ENCODE data around the gene SLIT3.

The SLIT3 gene

GRCh38 chr5:168705321-168705720, 595.6 kb downstream of the SLIT3 start:
- Histone ChIP-seq H3K4me1 (ENCODE audit: insufficient read depth, low read length) (no peaks in the 10 kb centered on the region), H3K27ac (ENCODE audit: low read depth, low read length) (no peak overlapping the region), H3K4me3 (ENCODE audit: low read length) (no peak overlapping the region), H3K9me3 (ENCODE audit: insufficient read depth, low read depth, low read length) (no peaks in the 10 kb centered on the region), H3K9ac (ENCODE audit: low read depth, low read length) (no peak overlapping the region), H3K36me3 (ENCODE audit: insufficient read depth, low read length) (no peaks in the 10 kb centered on the region), H3K27me3 (ENCODE audit: insufficient read depth, low read length) (peaks cover 3% of the 10 kb centered on the region; the same call in 1 of the 2 replicates)
- 96% methylated on average over 1 of the region's 1 CpG for WGBS

- H3K9ac ChIP-seq (ENCODE audit: low read depth, low read length): no peak overlapping the region
- H3K36me3 ChIP-seq (ENCODE audit: insufficient read depth, low read length): no peaks in the 10 kb centered on the region
- 94% methylated on average over 2 of the region's 2 CpGs for WGBS
- no peaks in the 10 kb centered on the region for H3K9me3 ChIP-seq (ENCODE audit: insufficient read depth, low read depth, low read length)
- no peak overlapping the region for H3K4me3 ChIP-seq (ENCODE audit: low read length)
- H3K4me1 ChIP-seq (ENCODE audit: insufficient read depth, low read length): no peaks in the 10 kb centered on the region
- no peak overlapping the region for H3K27ac ChIP-seq (ENCODE audit: low read depth, low read length)
- H3K27me3 ChIP-seq (ENCODE audit: insufficient read depth, low read length): peaks cover 3% of the 10 kb centered on the region; the same call in 1 of the 2 replicates
Measured at GRCh38 chr5:168702511-168702910, 598.4 kb downstream of the SLIT3 start.

DNA sequence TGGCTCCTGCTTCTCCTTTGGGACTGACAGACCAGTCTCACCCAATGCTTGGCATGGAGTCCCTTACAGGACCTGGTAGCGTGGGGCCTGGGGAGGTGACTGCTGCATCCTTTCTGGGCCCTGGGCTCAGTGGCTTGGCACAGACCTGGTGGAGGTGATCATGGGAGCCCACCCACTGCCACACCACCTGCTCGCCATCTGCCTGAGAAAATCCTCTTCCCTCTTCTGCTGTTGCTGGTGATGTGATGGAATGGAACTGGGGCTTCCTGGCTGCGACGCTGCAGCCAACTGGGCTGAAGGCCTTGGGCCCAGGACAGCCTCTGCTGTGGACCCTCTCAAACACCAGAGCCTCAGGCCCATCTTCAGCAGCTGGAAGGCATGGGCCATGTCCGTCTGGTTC, 599.3 kb downstream of the SLIT3 start:
- Histone ChIP-seq H3K36me3 (ENCODE audit: insufficient read depth, low read length) (no peaks in the 10 kb centered on the region), H3K9me3 (ENCODE audit: insufficient read depth, low read depth, low read length) (no peaks in the 10 kb centered on the region), H3K27ac (ENCODE audit: low read depth, low read length) (no peak overlapping the region), H3K4me3 (ENCODE audit: low read length) (no peak overlapping the region), H3K27me3 (ENCODE audit: insufficient read depth, low read length) (peaks cover 3% of the 10 kb centered on the region; the same call in 1 of the 2 replicates), H3K9ac (ENCODE audit: low read depth, low read length) (no peak overlapping the region), H3K4me1 (ENCODE audit: insufficient read depth, low read length) (no peaks in the 10 kb centered on the region)
- 94% methylated on average over 5 of the region's 5 CpGs for WGBS

- H3K4me1 ChIP-seq (ENCODE audit: insufficient read depth, low read length): no peaks in the 10 kb centered on the region
- no peak overlapping the region for H3K27ac ChIP-seq (ENCODE audit: low read depth, low read length)
- 0 out of 2 replicates have a peak, but pooled peaks cover 2% of the 10 kb centered on the region for H3K27me3 ChIP-seq (ENCODE audit: insufficient read depth, low read length)
- H3K36me3 ChIP-seq (ENCODE audit: insufficient read depth, low read length): no peaks in the 10 kb centered on the region
- WGBS: 77% methylated on average over 8 of the region's 8 CpGs
- no peaks in the 10 kb centered on the region for H3K9me3 ChIP-seq (ENCODE audit: insufficient read depth, low read depth, low read length)
- H3K4me3 ChIP-seq (ENCODE audit: low read length): no peak overlapping the region
- no peak overlapping the region for H3K9ac ChIP-seq (ENCODE audit: low read depth, low read length)
Measured at GRCh38 chr5:168699002-168699401, 601.9 kb downstream of the SLIT3 start.

DNA sequence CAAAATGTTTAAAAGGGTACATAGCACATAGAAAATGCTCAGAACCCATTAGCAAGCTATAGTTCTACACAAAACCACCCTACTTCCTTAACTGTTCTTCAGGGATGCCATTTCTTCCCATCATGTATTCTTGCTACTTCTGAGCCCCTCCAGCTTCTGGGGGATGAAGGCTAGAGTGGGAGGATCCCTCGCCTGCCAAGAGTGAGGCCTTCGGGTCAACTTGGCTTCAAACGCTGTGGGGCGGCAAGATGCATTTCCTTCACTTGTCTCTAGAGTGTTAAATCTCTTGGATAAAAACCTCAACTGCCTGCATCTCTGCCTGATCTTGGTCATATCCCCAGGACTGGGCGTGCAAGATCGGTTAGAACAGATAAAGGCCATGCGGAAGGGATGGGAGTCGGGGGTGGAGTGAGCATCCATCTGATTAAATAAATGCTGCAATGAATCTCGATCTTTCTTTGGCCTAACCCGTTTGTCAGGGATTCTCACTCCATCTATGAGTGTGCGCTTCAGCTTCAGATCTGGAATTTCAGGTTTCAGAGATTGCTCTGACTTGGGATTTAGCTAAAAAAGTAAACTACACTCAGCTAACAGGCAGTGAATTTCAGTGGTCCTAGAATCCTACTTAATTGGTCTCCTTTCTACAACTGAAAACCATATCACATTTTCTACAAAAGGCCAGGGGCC, 603.8 kb downstream of the SLIT3 start:
- Histone ChIP-seq H3K36me3 (ENCODE audit: insufficient read depth, low read length) (no peaks in the 10 kb centered on the region), H3K4me1 (ENCODE audit: insufficient read depth, low read length) (no peaks in the 10 kb centered on the region), H3K9me3 (ENCODE audit: insufficient read depth, low read depth, low read length) (no peaks in the 10 kb centered on the region), H3K4me3 (ENCODE audit: low read length) (no peak overlapping the region), H3K27me3 (ENCODE audit: insufficient read depth, low read length) (0 out of 2 replicates have a peak, but pooled peaks cover 2% of the 10 kb centered on the region), H3K9ac (ENCODE audit: low read depth, low read length) (no peak overlapping the region), H3K27ac (ENCODE audit: low read depth, low read length) (no peak overlapping the region)
- 95% methylated on average over 11 of the region's 11 CpGs for WGBS

DNA sequence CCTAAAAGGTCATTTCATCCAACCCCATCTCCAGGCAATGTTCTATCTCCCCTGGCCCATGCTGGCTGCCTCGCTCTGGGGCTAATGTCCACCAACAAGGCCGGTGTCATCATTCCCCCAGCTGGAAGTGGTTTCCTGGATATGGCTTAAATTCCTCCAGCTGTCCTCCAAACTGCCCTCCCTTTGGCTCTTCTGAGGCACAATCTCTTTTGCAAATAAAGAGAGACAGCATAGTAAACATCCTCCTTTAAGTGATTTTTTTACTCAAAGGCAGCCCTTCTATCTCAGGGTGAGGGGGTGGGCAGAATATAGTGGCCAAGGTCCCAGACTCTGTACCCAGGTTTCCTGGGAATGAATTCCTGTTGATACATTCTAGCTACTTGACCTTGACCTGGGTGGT, 604.3 kb downstream of the SLIT3 start:
- Histone ChIP-seq H3K4me3 (ENCODE audit: low read length) (no peak overlapping the region), H3K9ac (ENCODE audit: low read depth, low read length) (no peak overlapping the region), H3K4me1 (ENCODE audit: insufficient read depth, low read length) (no peaks in the 10 kb centered on the region), H3K36me3 (ENCODE audit: insufficient read depth, low read length) (no peaks in the 10 kb centered on the region), H3K9me3 (ENCODE audit: insufficient read depth, low read depth, low read length) (no peaks in the 10 kb centered on the region), H3K27me3 (ENCODE audit: insufficient read depth, low read length) (0 out of 2 replicates have a peak, but pooled peaks cover 2% of the 10 kb centered on the region), H3K27ac (ENCODE audit: low read depth, low read length) (no peak overlapping the region)
- 85% methylated on average over 2 of the region's 2 CpGs for WGBS

DNA sequence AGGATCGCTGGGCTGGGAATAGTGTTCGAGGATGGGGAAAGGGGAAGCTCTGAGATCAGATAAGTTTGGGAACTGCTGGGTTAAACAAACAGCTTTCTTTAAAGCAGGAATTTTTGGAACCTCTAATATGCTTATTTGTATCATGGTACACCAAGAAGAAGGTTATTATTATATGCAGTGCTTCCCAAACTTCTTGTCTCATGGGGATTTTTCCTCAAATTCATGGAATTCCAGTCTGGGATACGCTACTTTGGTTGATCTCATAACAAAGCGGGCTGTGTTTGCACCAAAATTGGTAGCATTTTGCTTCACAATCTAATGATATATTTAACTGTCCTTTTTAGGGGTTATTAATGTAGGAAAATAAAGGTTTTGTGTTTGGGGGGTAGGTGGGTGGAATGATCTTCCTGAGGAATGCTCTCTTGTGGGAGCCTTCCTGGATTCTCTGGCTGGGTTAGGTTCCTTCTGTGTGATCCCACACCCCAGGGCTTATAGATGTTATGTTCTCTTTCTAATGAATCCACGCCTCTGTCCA, 605.6 kb downstream of the SLIT3 start:
- WGBS: 98% methylated on average over 5 of the region's 5 CpGs
- Histone ChIP-seq H3K27me3 (ENCODE audit: insufficient read depth, low read length) (0 out of 2 replicates have a peak, but pooled peaks cover 2% of the 10 kb centered on the region), H3K9me3 (ENCODE audit: insufficient read depth, low read depth, low read length) (no peaks in the 10 kb centered on the region), H3K36me3 (ENCODE audit: insufficient read depth, low read length) (no peaks in the 10 kb centered on the region), H3K4me3 (ENCODE audit: low read length) (no peak overlapping the region), H3K27ac (ENCODE audit: low read depth, low read length) (no peak overlapping the region), H3K9ac (ENCODE audit: low read depth, low read length) (no peak overlapping the region), H3K4me1 (ENCODE audit: insufficient read depth, low read length) (no peaks in the 10 kb centered on the region)

GRCh38 chr5:168694289-168694688, 606.6 kb downstream of the SLIT3 start:
- Histone ChIP-seq H3K9me3 (ENCODE audit: insufficient read depth, low read depth, low read length) (no peaks in the 10 kb centered on the region), H3K9ac (ENCODE audit: low read depth, low read length) (no peak overlapping the region), H3K4me3 (ENCODE audit: low read length) (no peak overlapping the region), H3K27me3 (ENCODE audit: insufficient read depth, low read length) (0 out of 2 replicates have a peak, but pooled peaks cover 2% of the 10 kb centered on the region), H3K27ac (ENCODE audit: low read depth, low read length) (no peak overlapping the region), H3K4me1 (ENCODE audit: insufficient read depth, low read length) (no peaks in the 10 kb centered on the region), H3K36me3 (ENCODE audit: insufficient read depth, low read length) (no peaks in the 10 kb centered on the region)
- 92% methylated on average over 1 of the region's 1 CpG for WGBS

- H3K9me3 ChIP-seq (ENCODE audit: insufficient read depth, low read depth, low read length): no peaks in the 10 kb centered on the region
- 89% methylated on average over 3 of the region's 3 CpGs for WGBS
- no peak overlapping the region for H3K4me3 ChIP-seq (ENCODE audit: low read length)
- H3K27ac ChIP-seq (ENCODE audit: low read depth, low read length): no peak overlapping the region
- H3K4me1 ChIP-seq (ENCODE audit: insufficient read depth, low read length): no peaks in the 10 kb centered on the region
- 0 out of 2 replicates have a peak, but pooled peaks cover 2% of the 10 kb centered on the region for H3K27me3 ChIP-seq (ENCODE audit: insufficient read depth, low read length)
- no peaks in the 10 kb centered on the region for H3K36me3 ChIP-seq (ENCODE audit: insufficient read depth, low read length)
- H3K9ac ChIP-seq (ENCODE audit: low read depth, low read length): no peak overlapping the region
Measured at GRCh38 chr5:168693883-168694282, 607.1 kb downstream of the SLIT3 start.

- WGBS: 82% methylated on average over 5 of the region's 5 CpGs
- no peaks in the 10 kb centered on the region for H3K9me3 ChIP-seq (ENCODE audit: insufficient read depth, low read depth, low read length)
- no peak overlapping the region for H3K4me3 ChIP-seq (ENCODE audit: low read length)
- no peaks in the 10 kb centered on the region for H3K4me1 ChIP-seq (ENCODE audit: insufficient read depth, low read length)
- no peaks in the 10 kb centered on the region for H3K36me3 ChIP-seq (ENCODE audit: insufficient read depth, low read length)
- no peak overlapping the region for H3K27ac ChIP-seq (ENCODE audit: low read depth, low read length)
- no peak overlapping the region for H3K9ac ChIP-seq (ENCODE audit: low read depth, low read length)
- H3K27me3 ChIP-seq (ENCODE audit: insufficient read depth, low read length): 0 out of 2 replicates have a peak, but pooled peaks cover 2% of the 10 kb centered on the region
Measured at GRCh38 chr5:168693297-168693696, 607.6 kb downstream of the SLIT3 start.

DNA sequence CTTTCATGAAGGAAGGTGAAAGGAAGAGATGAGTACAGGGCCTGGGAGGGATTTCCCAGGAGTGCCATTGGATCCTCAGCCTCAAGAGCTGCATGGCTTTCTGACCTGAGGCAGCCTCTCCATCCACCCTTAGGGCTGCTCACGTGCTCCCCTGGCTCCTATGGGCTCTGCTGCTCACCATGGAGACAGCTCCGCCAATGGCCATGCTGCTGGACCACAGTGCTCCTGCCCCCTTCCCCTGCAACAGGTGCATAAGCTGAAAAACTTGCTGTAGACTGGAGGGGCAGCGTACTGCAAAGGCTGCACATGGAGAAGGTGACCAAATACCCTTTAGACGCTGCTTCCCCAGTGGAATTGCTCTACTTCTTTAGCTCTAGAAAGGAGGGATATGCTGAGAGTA, 609.0 kb downstream of the SLIT3 start:
- no peaks in the 10 kb centered on the region for H3K36me3 ChIP-seq (ENCODE audit: insufficient read depth, low read length)
- no peaks in the 10 kb centered on the region for H3K4me1 ChIP-seq (ENCODE audit: insufficient read depth, low read length)

More for the DNA sequence above, 609.0 kb downstream of the SLIT3 start:
- 0 out of 2 replicates have a peak, but pooled peaks cover 2% of the 10 kb centered on the region for H3K27me3 ChIP-seq (ENCODE audit: insufficient read depth, low read length)
- no peak overlapping the region for H3K9ac ChIP-seq (ENCODE audit: low read depth, low read length)
- no peaks in the 10 kb centered on the region for H3K9me3 ChIP-seq (ENCODE audit: insufficient read depth, low read depth, low read length)
- WGBS: 86% methylated on average over 4 of the region's 4 CpGs
- H3K4me3 ChIP-seq (ENCODE audit: low read length): no peak overlapping the region
- H3K27ac ChIP-seq (ENCODE audit: low read depth, low read length): no peak overlapping the region
